OCI-LY3 (cell line): ENCODE data around the gene SLC39A2.

Source experiments
- H2AFZ ChIP-seq: fragments of 200-600, 300-600 bp; shearing (Covaris generic); 2 replicates; pipeline ENCODE4 v1.6.0; 2014; ENCODE audit warnings: antibody characterized with exemption, low read depth, low read length
- H3K27ac ChIP-seq: fragments of 200-600, 300-600 bp; sonication (generic); 2 replicates; pipeline ENCODE4 v1.5.1; 2014; ENCODE audit warnings: mild to moderate bottlenecking, low read length, moderate library complexity, mixed read lengths
- H3K27me3 ChIP-seq: fragments of 200-600, 300-600 bp; sonication (generic); 2 replicates; pipeline ENCODE4 v1.6.1; 2014; ENCODE audit warnings: low read depth, low read length, mixed read lengths
- H3K36me3 ChIP-seq: fragments of 200-600, 300-600 bp; sonication (generic); replicated peaks from 2 replicates; pipeline ENCODE3; 2014; ENCODE audit warnings: low read depth, low read length, mixed read lengths
- H3K4me1 ChIP-seq: fragments of 300-600, 200-600 bp; sonication (generic); 2 replicates; pipeline ENCODE4 v1.6.1; 2014; ENCODE audit warnings: low read length, mixed read lengths
- H3K4me2 ChIP-seq: fragments of 200-600, 300-600 bp; sonication (generic); 2 replicates; pipeline ENCODE4 v1.6.1; 2014; ENCODE audit warnings: low read length, mixed read lengths
- H3K4me3 ChIP-seq: fragments of 300-600, 200-600 bp; sonication (generic); 2 replicates; pipeline ENCODE4 v1.5.1; 2014; ENCODE audit warnings: antibody characterized with exemption, mild to moderate bottlenecking, low read length, moderate library complexity
- H3K79me2 ChIP-seq: fragments of 300-600, 200-600 bp; shearing (Covaris generic); 2 replicates; pipeline ENCODE4 v1.6.1; 2014; ENCODE audit warnings: mild to moderate bottlenecking, low read length, mixed read lengths
- H3K9ac ChIP-seq: fragments of 300-600, 200-600 bp; shearing (Covaris generic); 2 replicates; pipeline ENCODE4 v1.6.0; 2014; ENCODE audit warnings: mild to moderate bottlenecking, low read length, moderate library complexity
- H3K9me3 ChIP-seq: fragments of 200-600, 300-600 bp; shearing (Covaris generic); 2 replicates; pipeline ENCODE4 v1.6.1; 2014; ENCODE audit warnings: low read length, mixed read lengths; ENCODE audit not compliant: insufficient read depth
- H4K20me1 ChIP-seq: fragments of 200-600, 300-600 bp; sonication (generic); 2 replicates; pipeline ENCODE4 v1.6.1; 2016; ENCODE audit warnings: low read length, mixed read lengths; ENCODE audit not compliant: insufficient read depth
- CTCF ChIP-seq: fragments of 200-600, 300-600 bp; sonication (generic); IDR thresholded peaks from 2 replicates; pipeline ENCODE4 v1.5.1; 2014; ENCODE audit warnings: antibody characterized with exemption, low read length, low read depth
- EZH2phosphoT487 ChIP-seq: fragments of 200-600 bp; shearing (Covaris generic); IDR thresholded peaks from 2 replicates; pipeline ENCODE4 v1.6.1; 2018; ENCODE audit warnings: antibody characterized with exemption, mixed run types, low read depth

SLC39A2 gene

GRCh38 chr14:21047378-21047781 lies 48.3 kb downstream of the SLC39A2 start:
- no peaks in the 10 kb centered on the region for H3K9me3 ChIP-seq
- no peak overlapping the region for H3K4me2 ChIP-seq
- no peaks in the 10 kb centered on the region for H4K20me1 ChIP-seq
- no peak overlapping the region for H3K9ac ChIP-seq
- no peak overlapping the region for H3K27ac ChIP-seq
- peaks cover 8% of the 10 kb centered on the region for H3K4me1 ChIP-seq
- TF ChIP-seq CTCF (no peak), EZH2phosphoT487 (no peak)
- no peak overlapping the region for H3K4me3 ChIP-seq
- H2AFZ ChIP-seq = no peak overlapping the region
- H3K27me3 ChIP-seq = peaks cover 32% of the 10 kb centered on the region
- H3K36me3 ChIP-seq = no peaks in the 10 kb centered on the region
- no peaks in the 10 kb centered on the region for H3K79me2 ChIP-seq

- no peak overlapping the region for H3K4me3 ChIP-seq
- no peak overlapping the region for H2AFZ ChIP-seq
- H3K79me2 ChIP-seq = no peaks in the 10 kb centered on the region
- no peak overlapping the region for H3K9ac ChIP-seq
- H3K4me2 ChIP-seq = no peak overlapping the region
- peaks cover 21% of the 10 kb centered on the region for H3K27me3 ChIP-seq
- no peak for TF ChIP-seq EZH2phosphoT487
- no peak for TF ChIP-seq CTCF
- H3K27ac ChIP-seq = no peak overlapping the region
- peaks cover 8% of the 10 kb centered on the region for H3K4me1 ChIP-seq
- H3K36me3 ChIP-seq = no peaks in the 10 kb centered on the region
- no peaks in the 10 kb centered on the region for H4K20me1 ChIP-seq
- H3K9me3 ChIP-seq = no peaks in the 10 kb centered on the region
These were observed 49.5 kb downstream of the SLC39A2 start for GRCh38 chr14:21048638-21049037.

- no peaks in the 10 kb centered on the region for H4K20me1 ChIP-seq
- TF ChIP-seq CTCF (no peak), EZH2phosphoT487 (no peak)
- no peak overlapping the region for H3K4me2 ChIP-seq
These were observed 50.2 kb downstream of the SLC39A2 start for GRCh38 chr14:21049271-21049673.

GRCh38 chr14:21050597-21050996 lies 51.5 kb downstream of the SLC39A2 start:
- Histone ChIP-seq H3K4me3 (no peak overlapping the region), H3K36me3 (no peaks in the 10 kb centered on the region), H3K9ac (no peak overlapping the region), H2AFZ (no peak overlapping the region), H4K20me1 (no peaks in the 10 kb centered on the region), H3K27ac (no peak overlapping the region), H3K4me1 (peaks cover 8% of the 10 kb centered on the region), H3K79me2 (no peaks in the 10 kb centered on the region), H3K27me3 (peaks cover 6% of the 10 kb centered on the region), H3K9me3 (no peaks in the 10 kb centered on the region), H3K4me2 (no peak overlapping the region)
- TF ChIP-seq CTCF = no peak
- no peak for TF ChIP-seq EZH2phosphoT487

More at GRCh38 chr14:21049271-21049673, 50.2 kb downstream of the SLC39A2 start:
- no peaks in the 10 kb centered on the region for H3K79me2 ChIP-seq
- H3K27ac ChIP-seq = no peak overlapping the region
- no peak overlapping the region for H3K4me3 ChIP-seq
- no peak overlapping the region for H3K9ac ChIP-seq
- peaks cover 19% of the 10 kb centered on the region for H3K27me3 ChIP-seq
- no peaks in the 10 kb centered on the region for H3K36me3 ChIP-seq
- no peak overlapping the region for H2AFZ ChIP-seq
- peaks cover 8% of the 10 kb centered on the region for H3K4me1 ChIP-seq
- no peaks in the 10 kb centered on the region for H3K9me3 ChIP-seq
